ENCODE results near the gene SLC25A39. TPM values are rescaled to one million over a fixed set of nuclear protein-coding genes. Genes with fewer than 3 reads are reported as not detected.
A peak's percentile ranks its signal among the peaks of the same experiment; 100 is the strongest.

The SLC25A39 gene
- total RNA-seq, 2 experiments from 2014 or later: 149 to 153 TPM

DNA sequence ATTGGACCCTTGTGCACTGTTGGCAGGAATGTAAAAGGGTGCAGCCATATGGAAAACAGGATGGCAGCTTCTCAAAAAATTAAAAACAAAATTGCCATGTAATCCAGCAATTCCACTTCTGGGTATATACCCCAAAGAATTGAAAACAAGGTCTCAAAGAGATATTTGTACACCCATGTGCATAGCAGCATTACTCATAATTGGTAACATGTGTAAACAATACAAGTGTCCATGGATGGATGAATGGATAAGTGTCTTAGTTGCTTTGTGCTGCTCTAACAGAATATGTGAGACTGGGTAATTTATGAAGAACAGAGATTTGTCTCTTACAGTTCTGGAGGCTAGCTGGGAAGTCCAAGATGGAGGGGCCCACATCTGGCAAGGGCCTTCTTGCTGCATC lies 20.0 kb downstream of the SLC25A39 start:
- ATAC-seq (no peak), DNase-seq (no peak)
- Mint-ChIP-seq H3K27ac (no peak overlapping the region), H3K9me3 (no peaks in the 10 kb centered on the region), H3K4me1 (ENCODE audit: low read depth) (peaks cover 8% of the 10 kb centered on the region), H3K27me3 (peaks cover 25% of the 10 kb centered on the region), H3K36me3 (ENCODE audit: low read depth) (no peaks in the 10 kb centered on the region), H3K4me3 (no peak overlapping the region)
- POLR2A ChIA-PET: no interaction called here
- TF ChIP-seq, protein P1, sequence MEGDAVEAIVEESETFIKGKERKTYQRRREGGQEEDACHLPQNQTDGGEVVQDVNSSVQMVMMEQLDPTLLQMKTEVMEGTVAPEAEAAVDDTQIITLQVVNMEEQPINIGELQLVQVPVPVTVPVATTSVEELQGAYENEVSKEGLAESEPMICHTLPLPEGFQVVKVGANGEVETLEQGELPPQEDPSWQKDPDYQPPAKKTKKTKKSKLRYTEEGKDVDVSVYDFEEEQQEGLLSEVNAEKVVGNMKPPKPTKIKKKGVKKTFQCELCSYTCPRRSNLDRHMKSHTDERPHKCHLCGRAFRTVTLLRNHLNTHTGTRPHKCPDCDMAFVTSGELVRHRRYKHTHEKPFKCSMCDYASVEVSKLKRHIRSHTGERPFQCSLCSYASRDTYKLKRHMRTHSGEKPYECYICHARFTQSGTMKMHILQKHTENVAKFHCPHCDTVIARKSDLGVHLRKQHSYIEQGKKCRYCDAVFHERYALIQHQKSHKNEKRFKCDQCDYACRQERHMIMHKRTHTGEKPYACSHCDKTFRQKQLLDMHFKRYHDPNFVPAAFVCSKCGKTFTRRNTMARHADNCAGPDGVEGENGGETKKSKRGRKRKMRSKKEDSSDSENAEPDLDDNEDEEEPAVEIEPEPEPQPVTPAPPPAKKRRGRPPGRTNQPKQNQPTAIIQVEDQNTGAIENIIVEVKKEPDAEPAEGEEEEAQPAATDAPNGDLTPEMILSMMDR (IDR thresholded peaks at IDR 0.05): no peak
- intact Hi-C loops (cut with micrococcal nuclease): no loop called here
- CTCF ChIA-PET: interaction anchor here (1.0 kb wide), 1 partner anchor 41 kb away, joined by 4 read pairs; the partner anchor contains the start of gene GRN

DNA sequence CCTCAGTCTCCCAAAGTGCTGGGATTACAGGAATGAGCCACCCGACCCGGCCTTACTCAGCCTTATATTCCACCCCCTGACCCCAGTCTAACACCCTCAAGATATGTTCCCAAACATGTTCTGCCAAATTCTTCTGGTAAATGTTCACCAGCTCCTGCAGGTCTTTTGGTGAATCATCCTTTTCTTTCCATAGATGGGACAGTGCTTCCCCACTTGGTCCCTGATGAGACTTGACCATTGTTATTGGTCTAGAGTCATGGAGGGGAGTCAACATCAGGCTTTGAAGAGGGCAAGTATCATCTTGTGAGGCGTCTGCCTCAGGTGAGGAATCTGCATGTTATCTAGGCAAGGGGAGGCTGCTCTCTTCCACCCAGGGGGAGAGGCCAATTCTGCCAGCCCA lies 26.6 kb downstream of the SLC25A39 start:
- intact Hi-C loops (cut with micrococcal nuclease): no loop called here
- no peak for ATAC-seq
- H3K4me1 Mint-ChIP-seq (ENCODE audit: low read depth): peaks cover 2% of the 10 kb centered on the region
- no peak for DNase-seq
- no peaks in the 10 kb centered on the region for H3K36me3 Mint-ChIP-seq (ENCODE audit: low read depth)
- H3K27ac Mint-ChIP-seq: no peak overlapping the region
- ChIA-PET CTCF (no interaction called here), POLR2A (no interaction called here)
- H3K4me3 Mint-ChIP-seq: no peak overlapping the region
- no peaks in the 10 kb centered on the region for H3K9me3 Mint-ChIP-seq
- peaks cover 10% of the 10 kb centered on the region for H3K27me3 Mint-ChIP-seq
- TF ChIP-seq, protein P1 (IDR thresholded peaks at IDR 0.05): no peak

DNA sequence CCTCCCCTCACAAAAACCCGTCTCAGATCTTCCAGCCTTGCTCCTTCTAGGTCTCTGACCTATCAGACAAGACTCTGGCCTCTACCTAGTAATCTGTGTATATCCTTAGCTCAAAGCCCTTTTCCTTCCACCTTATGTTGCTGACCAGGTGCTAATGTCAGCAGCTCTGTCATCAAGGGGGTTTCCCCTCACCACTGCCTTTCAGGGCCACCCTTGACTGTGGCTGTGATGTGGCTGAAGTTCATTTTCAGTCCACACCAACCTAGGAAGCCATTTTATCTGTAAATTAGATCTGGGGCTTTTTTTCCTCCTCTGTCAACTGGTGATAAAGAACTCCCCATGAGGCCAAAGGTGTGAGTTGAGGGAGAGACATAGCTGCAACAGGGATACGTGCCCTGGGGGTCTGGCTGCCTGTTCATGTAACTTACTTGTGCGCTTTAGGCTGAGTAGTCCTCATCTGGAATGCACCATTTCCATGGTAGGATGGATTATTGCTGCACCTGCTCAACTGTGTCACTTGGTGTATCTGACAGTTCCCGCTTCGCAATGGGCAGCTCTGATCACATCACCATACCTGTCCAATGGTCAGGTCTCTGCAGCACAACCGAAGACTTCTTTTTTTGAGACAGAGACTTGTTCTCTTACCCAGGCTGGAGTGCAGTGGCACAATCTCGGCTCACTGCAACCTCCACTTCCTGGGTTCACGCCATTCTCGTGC lies 31.0 kb downstream of the SLC25A39 start:
- DNase-seq (peak; percentile 32), ATAC-seq (peak; percentile 75)
- Mint-ChIP-seq H3K27ac (no peak overlapping the region), H3K4me3 (no peak overlapping the region), H3K9me3 (no peaks in the 10 kb centered on the region), H3K4me1 (ENCODE audit: low read depth) (peaks cover 2% of the 10 kb centered on the region), H3K36me3 (ENCODE audit: low read depth) (no peaks in the 10 kb centered on the region), H3K27me3 (peaks cover 3% of the 10 kb centered on the region)
- CTCF ChIA-PET: interaction anchor here (1.0 kb wide), 1 partner anchor 14 kb away, joined by 5 read pairs; no protein-coding TSS in a partner anchor
- intact Hi-C loops (cut with micrococcal nuclease): no loop called here
- POLR2A ChIA-PET: no interaction called here
- TF ChIP-seq, protein P1 (IDR thresholded peaks at IDR 0.05): no peak

DNA sequence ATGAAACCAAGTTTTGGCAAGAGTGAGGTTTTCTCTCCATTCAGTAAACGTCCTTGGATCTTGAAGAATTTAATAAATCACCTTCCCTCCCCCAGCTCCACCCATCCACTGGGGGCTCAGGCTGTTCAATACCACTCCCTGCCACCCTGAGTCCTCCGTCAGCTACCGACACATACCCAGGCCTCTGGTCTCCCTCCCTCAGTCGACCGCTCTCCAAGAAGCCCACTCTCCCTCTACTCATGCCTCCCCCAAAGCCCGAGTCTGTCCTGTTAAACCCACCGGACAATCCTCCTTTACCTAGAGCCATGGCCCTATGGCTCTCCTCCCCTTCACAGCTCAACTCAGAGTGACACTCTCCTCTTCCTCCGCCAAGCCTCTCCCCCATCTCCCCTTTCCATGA lies 37.0 kb downstream of the SLC25A39 start:
- intact Hi-C loops (cut with micrococcal nuclease): no loop called here
- Mint-ChIP-seq H3K9me3 (no peaks in the 10 kb centered on the region), H3K36me3 (ENCODE audit: low read depth) (no peaks in the 10 kb centered on the region), H3K4me1 (ENCODE audit: low read depth) (no peaks in the 10 kb centered on the region), H3K4me3 (no peak overlapping the region), H3K27ac (no peak overlapping the region), H3K27me3 (no peaks in the 10 kb centered on the region)
- TF ChIP-seq, protein P1 (IDR thresholded peaks at IDR 0.05): no peak
- ATAC-seq (no peak), DNase-seq (no peak)
- ChIA-PET POLR2A (no interaction called here), CTCF (interaction anchor here (0.9 to 1.1 kb wide), 3 partner anchors 15 to 76 kb away, joined by 3 read pairs; partner anchors contain the start of gene FAM171A2)

DNA sequence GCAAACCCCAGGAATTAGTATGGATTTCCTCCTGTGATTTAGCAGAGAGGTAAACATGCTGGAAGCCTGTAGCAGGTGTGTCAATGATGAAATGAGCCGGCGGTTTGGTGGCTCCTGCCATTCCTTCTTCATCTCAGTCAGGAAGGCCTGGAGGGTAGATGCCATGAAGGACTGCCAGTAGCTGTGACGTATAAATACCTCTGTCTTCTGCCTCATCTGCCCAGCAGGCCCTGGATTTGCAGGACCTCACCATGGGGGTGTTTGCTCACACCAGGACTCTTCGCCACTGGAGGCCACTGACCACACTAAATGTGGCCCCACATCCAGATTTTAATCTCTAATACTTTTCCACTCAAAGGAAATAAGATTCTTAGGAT lies 40.6 kb downstream of the SLC25A39 start:
- intact Hi-C loops (cut with micrococcal nuclease): no loop called here
- TF ChIP-seq, protein P1 (IDR thresholded peaks at IDR 0.05): no peak
- Mint-ChIP-seq H3K9me3 (no peaks in the 10 kb centered on the region), H3K27me3 (no peaks in the 10 kb centered on the region), H3K4me3 (no peak overlapping the region), H3K36me3 (ENCODE audit: low read depth) (no peaks in the 10 kb centered on the region), H3K4me1 (ENCODE audit: low read depth) (peaks cover 10% of the 10 kb centered on the region), H3K27ac (no peak overlapping the region)
- ATAC-seq: no peak
- POLR2A ChIA-PET: no interaction called here
- DNase-seq: no peak
- CTCF ChIA-PET: no interaction called here
